ENCODE results near the gene TNS2.
"Not testable (repeated sequence)": the region's sequence is repeated elsewhere in the genome, so short reads cannot be mapped to it uniquely, and the experiment has no call there.

TNS2 gene, protein sequence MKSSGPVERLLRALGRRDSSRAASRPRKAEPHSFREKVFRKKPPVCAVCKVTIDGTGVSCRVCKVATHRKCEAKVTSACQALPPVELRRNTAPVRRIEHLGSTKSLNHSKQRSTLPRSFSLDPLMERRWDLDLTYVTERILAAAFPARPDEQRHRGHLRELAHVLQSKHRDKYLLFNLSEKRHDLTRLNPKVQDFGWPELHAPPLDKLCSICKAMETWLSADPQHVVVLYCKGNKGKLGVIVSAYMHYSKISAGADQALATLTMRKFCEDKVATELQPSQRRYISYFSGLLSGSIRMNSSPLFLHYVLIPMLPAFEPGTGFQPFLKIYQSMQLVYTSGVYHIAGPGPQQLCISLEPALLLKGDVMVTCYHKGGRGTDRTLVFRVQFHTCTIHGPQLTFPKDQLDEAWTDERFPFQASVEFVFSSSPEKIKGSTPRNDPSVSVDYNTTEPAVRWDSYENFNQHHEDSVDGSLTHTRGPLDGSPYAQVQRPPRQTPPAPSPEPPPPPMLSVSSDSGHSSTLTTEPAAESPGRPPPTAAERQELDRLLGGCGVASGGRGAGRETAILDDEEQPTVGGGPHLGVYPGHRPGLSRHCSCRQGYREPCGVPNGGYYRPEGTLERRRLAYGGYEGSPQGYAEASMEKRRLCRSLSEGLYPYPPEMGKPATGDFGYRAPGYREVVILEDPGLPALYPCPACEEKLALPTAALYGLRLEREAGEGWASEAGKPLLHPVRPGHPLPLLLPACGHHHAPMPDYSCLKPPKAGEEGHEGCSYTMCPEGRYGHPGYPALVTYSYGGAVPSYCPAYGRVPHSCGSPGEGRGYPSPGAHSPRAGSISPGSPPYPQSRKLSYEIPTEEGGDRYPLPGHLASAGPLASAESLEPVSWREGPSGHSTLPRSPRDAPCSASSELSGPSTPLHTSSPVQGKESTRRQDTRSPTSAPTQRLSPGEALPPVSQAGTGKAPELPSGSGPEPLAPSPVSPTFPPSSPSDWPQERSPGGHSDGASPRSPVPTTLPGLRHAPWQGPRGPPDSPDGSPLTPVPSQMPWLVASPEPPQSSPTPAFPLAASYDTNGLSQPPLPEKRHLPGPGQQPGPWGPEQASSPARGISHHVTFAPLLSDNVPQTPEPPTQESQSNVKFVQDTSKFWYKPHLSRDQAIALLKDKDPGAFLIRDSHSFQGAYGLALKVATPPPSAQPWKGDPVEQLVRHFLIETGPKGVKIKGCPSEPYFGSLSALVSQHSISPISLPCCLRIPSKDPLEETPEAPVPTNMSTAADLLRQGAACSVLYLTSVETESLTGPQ (N-terminal part only)

DNA sequence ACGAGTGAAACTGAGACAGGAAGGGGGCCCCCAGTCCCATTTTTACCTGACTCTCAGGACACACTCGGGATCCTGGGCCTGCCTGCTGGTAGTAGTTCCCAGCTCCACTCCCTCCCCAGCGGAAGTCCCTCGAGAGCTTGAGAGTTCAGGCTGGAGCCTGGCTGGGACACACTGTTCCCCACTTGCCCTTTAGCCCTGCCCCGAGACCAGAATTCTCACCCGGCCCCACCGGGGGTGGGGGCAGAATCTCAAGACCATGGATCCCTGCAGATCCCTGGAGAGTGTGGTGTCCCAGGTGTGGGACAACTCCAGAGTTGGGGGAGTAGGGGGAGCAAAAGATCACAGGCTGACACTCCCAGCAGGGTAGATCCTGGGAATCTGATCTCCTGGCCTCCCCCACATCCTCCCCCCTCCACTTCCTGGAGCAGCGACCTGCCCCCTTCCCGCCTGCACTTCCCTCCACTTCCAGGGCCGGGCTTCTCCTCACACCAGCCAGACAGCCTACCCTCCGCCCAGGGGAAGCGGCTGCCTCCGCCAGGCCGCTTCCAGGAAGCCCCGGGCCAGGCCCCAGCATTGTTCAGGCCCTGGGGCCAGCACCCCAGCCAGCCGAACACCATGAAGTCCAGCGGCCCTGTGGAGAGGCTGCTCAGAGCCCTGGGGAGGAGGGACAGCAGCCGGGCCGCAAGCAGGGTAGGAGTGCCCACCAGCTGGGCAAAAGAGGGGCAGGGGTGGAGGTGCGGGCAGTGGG lies at the start of gene TNS2:
Gene TNS2 (plus strand): TSS at position 495 of the 748 bp plus-strand sequence. CDS start 121 bp downstream, at position 616.
- peak; percentile 69 for DNase-seq

DNA sequence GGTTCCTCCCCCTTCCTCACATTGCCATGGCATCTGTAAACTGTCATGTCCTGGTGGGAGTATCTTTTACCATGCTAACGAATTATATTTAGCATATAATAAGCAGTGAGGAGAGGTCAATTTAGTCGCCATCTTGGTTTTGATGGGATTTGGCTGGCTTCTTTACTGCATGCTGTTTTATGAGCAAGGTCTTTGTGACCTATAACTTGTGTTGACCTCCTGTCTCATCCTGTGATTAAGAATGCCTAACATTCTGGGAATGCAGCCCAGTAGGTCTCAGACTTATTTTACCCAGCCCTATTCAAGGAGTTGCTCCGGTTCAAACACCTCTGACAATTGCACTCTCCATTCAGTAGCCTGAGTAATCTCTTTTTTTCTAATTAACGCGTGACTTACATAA lies 45.7 kb upstream of the TNS2 start:
- no peak for DNase-seq

DNA sequence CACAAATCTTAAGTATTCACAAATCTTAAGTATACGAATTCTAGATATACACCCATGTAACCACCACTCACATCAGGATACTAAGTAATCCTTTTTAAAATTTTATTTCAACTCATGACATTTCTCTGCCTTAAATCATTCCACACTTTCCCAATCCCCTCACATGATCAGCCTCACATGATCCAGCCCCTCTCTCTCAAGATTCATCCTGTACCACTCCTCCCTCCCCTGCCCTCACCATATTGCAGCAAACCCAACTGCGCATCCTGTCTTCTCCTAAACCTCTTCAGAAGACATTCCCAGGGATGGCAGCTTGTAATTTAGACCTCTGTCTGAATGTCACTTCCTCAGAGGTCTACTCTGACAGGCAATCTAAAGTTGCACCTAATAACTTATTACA lies 45.3 kb upstream of the TNS2 start:
- peak; percentile 15 for DNase-seq

DNA sequence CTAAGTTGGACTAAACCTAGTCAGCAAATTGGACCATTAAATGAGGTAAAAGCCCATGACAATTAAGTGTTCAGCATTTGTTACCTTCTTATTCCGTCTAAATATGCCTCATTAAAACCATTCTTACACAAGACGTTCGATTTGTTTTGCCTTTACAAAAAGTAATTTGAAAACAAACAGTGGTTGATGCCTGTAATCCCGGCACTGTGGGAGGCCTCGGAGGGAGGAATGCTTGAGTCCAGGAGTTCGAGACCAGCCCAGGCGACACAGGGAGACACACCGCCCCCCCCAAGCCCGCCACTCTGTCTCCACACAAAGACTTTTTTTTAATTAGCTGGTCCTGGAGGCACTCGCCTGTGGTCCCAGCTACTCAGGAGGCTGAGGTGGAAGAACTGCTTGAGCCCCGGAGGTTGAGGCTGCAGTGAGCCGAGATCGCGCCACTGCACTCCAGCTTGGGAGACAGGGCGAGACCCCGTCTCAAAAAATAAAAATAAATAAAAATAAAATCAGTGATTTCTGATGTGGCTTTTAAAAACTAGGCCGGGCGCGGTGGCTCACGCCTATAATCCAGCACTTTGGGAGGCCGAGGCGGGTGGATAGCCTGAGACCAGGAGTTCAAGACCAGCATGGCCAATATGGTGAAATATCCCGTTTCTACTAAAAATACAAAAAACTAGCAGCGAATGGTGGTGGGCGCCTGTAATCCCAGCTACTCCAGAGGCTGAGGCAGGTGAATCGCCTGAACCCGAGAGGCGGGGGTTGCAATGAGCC lies 44.5 kb upstream of the TNS2 start:
- DNase-seq, result no peak

DNA sequence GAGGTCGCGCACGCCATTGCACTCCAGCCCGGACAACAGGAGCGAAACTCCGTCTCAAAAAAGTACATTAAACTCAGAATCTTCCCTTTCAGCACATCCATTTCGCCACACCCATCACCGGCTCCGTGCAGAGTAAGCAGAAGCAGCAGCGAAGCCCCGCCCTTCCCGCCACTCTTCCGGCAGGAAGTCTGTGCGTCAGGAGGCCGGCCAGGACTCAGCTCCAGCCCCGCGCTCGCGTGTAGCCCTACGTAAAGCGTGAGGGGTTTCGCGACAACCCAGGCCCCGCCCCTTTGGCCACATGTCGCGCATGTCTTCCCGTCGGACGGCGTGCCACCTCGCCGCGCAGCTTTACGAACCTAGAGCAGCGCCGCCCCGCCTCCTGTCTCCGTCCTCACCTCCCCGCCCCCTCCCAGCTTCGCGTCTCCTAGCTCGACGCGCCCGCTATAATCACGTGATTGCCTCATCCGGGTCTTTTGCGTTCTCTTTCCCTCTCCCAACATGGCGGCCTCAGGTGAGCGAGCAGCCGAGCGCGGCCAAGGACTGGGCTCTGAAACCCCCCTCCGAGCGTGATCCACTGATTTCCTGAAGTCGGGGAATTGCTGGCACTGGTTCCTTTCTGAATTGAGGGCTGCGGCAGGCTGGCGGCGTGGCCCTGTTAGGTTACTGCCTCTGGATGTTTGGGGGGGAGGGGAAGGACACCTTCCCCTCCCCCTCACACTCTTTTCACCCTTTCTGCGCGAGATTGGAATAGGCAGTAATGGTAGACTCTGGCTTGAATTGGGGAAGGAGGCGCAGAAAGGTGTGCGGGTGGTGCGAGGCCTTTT lies 43.7 kb upstream of the TNS2 start, which contains the start of gene EIF4B:
Gene EIF4B (plus strand): TSS at position 471 of the 824 bp plus-strand sequence. CDS start 28 bp downstream, at position 499.
- DNase-seq, result peak; percentile 100

DNA sequence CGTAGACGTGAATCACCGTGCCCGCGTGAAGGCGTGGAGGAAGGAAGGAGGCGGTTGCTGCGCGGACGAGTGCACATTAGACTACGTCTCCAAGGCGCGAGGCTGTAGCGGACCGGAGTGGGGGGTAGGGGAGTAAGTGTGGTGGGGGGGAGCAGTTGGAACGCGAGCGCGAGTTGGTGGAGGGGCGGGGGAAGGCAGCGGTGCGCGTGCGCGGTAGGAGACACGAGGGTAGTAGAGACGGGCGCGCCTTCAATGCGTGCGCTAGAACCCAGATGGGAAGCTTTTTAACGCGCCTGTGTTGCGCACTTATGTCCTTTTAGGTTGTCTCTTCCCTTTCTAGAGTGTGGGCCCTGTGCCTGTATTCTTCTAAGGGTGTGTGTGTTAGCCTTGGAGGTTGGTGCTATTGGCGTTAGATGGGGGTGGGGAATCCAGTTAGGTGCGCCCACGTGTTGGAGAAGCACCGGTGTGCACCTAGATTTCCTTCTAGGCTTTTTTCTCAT lies 43.0 kb upstream of the TNS2 start:
- DNase-seq, result peak; percentile 75

DNA sequence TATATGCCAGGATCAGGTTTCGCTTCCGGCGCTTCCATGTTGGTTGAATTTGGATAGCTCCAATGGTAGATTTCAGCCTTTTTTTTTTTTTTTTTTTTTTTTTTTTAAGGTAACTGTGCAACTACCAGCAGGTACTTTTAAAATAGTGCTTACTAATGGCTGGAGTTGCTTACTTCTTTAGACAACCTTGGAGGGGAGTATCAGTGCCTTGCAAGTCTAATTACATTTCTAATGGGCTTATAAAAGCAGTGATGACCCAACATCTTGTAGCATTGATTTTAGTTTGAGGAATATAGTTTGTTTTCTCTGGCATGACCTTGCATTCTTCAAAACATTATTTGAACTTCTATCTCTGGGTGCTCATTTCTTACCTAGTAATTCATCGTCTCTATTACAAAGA lies 42.5 kb upstream of the TNS2 start:
- no peak for DNase-seq

DNA sequence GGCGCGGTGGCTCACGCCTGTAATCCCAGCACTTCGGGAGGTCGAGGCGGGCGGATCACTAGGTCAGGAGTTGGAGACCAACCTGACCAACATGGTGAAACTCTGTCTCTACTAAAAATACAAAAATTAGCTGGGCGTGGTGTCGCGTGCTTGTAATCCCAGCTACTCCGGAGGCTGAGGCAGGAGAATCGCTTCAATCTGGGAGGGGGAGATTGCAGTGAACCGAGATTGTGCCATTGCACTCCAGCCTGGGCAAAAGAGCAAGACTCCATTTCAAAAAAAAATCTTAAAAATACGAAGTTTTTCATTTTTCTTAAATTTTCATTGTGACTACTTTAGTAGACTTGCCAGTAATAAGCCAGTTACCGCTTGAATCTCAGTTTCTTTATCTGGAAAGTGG lies 41.1 kb upstream of the TNS2 start:
- DNase-seq, result not testable (repeated sequence)

DNA sequence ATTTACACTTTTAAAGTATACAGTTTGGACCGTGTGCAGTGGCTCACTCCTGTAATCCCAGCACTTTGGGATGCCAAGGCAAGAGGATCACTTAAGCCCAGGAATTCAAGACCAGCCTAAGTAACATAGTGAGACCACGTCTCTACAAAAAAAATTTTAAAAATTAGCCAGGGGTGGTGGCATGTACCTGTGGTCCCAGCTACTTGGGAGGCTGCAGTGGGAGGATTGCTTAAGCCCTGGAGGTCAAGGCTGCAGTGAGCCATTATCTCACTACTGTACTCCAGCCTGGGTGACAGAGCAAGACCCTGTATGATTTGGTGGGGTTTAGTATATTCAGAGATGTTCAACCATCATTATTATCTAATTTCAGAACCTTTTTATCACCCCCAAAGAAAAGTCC lies 38.9 kb upstream of the TNS2 start:
- DNase-seq, result no peak

DNA sequence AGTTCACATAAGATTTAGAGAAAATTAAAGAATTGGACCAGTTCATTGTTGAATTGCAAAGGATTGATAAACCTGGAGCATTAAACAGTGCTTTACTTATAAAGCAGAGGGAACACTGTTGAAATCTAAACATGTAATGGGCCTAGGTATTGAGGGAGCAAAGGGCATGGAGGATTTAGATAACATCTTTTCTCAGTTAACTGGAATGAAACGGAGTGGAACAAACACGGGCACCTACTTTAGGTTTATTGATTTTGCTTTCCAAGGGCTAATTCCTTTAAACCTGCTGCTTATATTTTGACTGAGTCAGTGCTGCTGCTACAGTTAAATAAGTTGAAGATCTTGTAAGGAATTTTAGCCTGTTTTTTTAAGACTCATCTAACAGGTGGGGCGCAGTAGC lies 38.0 kb upstream of the TNS2 start:
- DNase-seq, result no peak

DNA sequence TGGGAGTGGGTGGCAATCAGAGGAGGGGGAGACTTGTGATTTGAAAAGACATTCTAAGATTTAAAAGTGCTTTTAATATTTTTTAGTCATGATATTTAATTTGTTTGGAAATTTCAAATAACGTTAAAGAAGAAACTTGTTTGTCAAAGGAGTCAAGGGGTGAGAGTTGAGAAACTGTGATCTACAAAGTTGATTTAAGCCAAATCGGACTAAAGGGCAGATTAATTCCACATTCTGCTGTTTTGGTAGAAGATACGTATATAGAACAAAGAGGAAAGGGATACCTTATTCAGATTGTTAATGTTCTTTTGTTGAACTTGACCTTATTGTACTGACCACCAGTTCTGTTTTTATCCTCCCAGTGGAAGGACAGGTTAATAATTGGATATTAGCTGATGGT lies 36.9 kb upstream of the TNS2 start:
- DNase-seq, result no peak

DNA sequence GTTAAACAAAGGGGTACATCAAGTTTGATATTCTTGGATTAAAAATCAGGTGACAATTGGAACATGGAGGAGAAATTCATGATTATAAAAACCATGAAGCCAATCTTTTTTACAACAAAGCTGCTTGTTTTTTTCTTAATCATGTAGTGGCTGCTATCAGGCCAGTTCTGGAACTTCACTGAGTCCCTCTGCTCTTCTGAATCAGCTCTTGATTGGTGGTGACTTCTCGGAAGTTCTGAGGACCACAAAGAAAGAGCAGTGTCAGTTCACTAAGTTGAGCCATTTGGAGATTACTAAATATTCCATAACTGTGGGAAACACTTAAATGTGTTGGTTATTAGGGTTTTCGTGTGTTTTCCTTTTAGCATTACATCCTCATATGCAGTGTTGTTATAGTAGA lies 35.2 kb upstream of the TNS2 start:
- no peak for DNase-seq

DNA sequence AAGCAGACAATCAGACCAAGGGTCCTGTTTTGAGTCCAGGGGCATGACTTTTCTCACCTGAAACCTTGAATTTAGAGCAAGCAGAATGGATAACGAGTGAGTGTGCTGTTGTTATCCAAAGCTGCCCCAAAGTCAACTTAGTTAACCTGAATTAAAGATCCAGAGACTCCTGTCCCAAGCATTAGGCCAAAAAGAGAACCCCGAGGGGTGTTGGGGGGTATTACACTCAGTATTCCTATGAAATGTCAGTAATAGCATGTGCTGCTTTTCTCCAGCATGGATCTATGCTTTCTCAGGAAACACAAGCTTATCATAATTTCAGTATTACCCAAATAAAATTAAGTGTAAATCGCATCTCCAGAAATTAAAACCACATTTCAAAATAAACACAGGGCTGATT lies 24.6 kb upstream of the TNS2 start:
- no peak for DNase-seq

DNA sequence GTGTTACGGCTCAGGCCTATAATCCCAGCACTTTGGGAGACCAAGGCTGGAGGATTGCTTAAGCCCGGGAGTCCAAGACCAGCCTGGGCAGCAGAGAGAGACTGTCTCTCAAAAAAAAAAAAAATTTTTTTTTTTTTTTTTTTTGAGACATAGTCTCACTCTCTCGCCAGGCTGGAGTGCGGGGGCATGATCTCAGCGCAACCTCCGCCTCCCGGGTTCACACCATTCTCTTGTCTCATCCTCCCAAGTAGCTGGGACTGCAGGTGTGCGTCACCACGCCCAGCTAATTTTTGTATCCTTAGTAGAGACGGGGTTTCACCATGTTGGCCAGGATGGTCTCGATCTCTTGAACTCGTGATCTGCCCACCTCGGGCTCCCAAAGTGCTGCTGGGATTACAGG lies 22.9 kb upstream of the TNS2 start:
- DNase-seq, result not testable (repeated sequence)

DNA sequence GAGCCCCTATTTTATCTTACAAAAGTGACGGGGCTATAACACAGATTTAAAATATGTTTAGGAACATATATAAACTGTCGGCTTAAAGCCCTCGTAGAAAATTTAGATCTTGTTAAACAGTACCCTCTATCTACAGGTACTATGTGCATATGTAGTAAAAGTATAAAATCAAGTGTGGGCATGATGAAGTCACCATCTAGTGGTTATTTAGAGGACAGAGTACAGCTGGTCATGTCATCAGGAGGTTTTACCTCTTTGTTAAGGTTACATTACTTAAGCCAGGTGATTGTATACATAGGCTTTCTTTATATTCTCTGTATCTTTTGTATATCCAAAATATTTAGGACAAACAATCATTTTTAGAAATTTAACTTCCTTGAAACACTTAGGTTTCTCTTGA lies 18.2 kb upstream of the TNS2 start:
- no peak for DNase-seq

DNA sequence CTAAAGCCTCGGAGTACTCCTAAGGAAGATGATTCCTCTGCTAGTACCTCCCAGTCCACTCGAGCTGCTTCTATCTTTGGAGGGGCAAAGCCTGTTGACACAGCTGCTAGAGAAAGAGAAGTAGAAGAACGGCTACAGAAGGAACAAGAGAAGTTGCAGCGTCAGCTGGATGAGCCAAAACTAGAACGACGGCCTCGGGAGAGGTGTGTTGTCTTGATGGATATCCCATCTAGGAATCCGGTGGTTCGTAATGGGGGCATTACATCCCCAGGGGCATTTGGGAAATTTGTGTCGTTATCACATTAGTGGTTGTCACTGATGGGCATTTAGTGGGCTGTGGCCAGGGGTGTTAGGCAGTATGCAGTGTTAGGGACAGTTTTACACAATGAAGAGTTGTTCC lies 16.0 kb upstream of the TNS2 start:
- not testable (repeated sequence) for DNase-seq

DNA sequence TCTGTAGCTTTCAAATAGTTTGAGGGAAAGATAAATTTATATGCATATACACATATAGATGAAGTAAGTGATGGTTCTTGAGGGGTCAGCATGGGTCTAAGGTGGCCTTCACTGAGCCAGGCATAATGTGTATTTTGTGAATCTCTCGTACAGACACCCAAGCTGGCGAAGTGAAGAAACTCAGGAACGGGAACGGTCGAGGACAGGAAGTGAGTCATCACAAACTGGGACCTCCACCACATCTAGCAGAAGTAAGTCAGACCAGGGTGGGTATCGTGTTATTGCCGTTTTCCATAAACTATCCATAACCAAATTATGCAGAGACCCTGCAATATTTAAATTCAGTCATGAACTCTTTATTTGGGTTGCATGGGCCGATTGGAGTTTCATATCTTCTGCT lies 15.4 kb upstream of the TNS2 start:
- DNase-seq, result no peak

DNA sequence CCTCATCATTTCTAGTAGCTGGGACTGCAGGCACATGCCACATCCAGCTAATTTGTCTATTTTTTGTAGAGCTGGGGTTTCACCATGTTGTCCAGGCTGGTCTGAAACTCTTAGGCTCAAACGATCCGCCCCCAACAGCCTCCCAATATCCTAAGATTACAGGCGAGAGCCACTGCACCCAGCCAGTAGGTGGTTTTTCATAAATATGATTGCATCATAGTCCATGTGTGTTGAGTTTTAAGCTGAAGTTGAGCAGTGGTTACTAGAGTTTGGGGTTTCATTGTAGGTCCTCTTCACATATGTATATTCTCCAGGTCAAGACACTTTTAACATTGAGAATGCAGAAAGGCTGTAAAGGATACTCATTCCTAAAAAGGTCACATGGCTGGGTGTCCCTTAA lies 13.1 kb upstream of the TNS2 start:
- no peak for DNase-seq

DNA sequence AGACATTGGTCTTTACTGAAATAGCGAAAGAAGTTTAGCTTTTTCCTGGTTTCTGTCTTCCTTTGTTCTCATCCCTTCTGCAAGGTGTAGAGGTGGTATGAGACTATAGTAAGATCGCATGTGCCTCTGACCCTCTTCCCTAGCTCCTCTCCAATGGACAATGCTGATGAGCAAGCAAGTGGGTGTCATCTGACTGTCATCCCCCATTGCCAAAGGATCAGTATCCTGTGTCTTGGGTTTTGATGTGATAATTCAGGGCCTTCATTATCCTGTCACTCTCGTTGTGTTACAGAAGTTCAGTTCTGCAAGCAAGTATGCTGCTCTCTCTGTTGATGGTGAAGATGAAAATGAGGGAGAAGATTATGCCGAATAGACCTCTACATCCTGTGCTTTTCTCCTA lies 10.0 kb upstream of the TNS2 start:
- no peak for DNase-seq

Data from fibroblast of upper back skin (primary cell).